ELF-1 (cell line): ENCODE measurements around the gene AQP1.

Experiments used
- DNase-seq: peaks from one replicate; pipeline ENCODE4 v3.0.0-alpha.2; 2016; ENCODE audit warnings: low read depth, low spot score

Gene AQP1

GRCh38 chr7:30974605-30975255 is 63.1 kb downstream of the AQP1 start:
- peak; percentile 85 for DNase-seq
